ENCODE results near the gene SKI.

- TF ChIP-seq CTCF (IDR thresholded peaks at IDR 0.05) (no peak), POLR2A (IDR thresholded peaks at IDR 0.05) (no peak)
Measured at GRCh38 chr1:2267051-2267830, 39.1 kb downstream of the SKI start.
